Measurements from ENCODE around the gene PPP2R5D. TPM values are rescaled to one million over a fixed set of nuclear protein-coding genes. Genes with fewer than 3 reads are reported as not detected.

The PPP2R5D gene
- total RNA-seq, 1 experiment from 2014 or later = 52.7 TPM

GRCh38 chr6:42938428-42938796 lies 46.0 kb upstream of the PPP2R5D start:
- Mint-ChIP-seq H3K4me1 (peaks cover 13% of the 10 kb centered on the region), H3K27me3 (ENCODE audit: low read depth) (peaks cover 2% of the 10 kb centered on the region; the same call in 1 of the 2 replicates), H3K4me3 (no peak overlapping the region), H3K27ac (no peak overlapping the region), H3K36me3 (peaks cover 53% of the 10 kb centered on the region), H3K9me3 (no peaks in the 10 kb centered on the region)
- POLR2A ChIA-PET = interaction anchor here (2.2 kb wide), 1 partner anchor 9 kb away, joined by 9 read pairs; the partner anchor contains the start of gene CNPY3
- ATAC-seq = no peak
- DNase-seq (ENCODE audit: low spot score) = no peak
- CTCF ChIA-PET = no interaction called here
- TF ChIP-seq ARID4B (CRISPR knock-in tag; IDR thresholded peaks at IDR 0.05; ENCODE audit: borderline replicate concordance) (no peak), PRRX2 (CRISPR knock-in tag; IDR thresholded peaks at IDR 0.05) (no peak), AFF4 (CRISPR knock-in tag; IDR thresholded peaks at IDR 0.05; ENCODE audit: borderline replicate concordance) (no peak), FOXP4 (CRISPR knock-in tag; IDR thresholded peaks at IDR 0.05) (no peak), ZSCAN18 (CRISPR knock-in tag; IDR thresholded peaks at IDR 0.05) (no peak), FOXJ3 (CRISPR knock-in tag; IDR thresholded peaks at IDR 0.05; ENCODE audit: borderline replicate concordance) (no peak), E2F4 (CRISPR knock-in tag; IDR thresholded peaks at IDR 0.05; ENCODE audit: borderline replicate concordance, low read depth) (no peak), ZNF317 (CRISPR knock-in tag; IDR thresholded peaks at IDR 0.05; ENCODE audit: borderline replicate concordance, low read depth) (no peak), ZNF532 (CRISPR knock-in tag; IDR thresholded peaks at IDR 0.05; ENCODE audit: borderline replicate concordance) (no peak), AR (CRISPR knock-in tag; IDR thresholded peaks at IDR 0.05) (no peak), USF1 (CRISPR knock-in tag; IDR thresholded peaks at IDR 0.05) (no peak), ZBTB43 (CRISPR knock-in tag; IDR thresholded peaks at IDR 0.05) (no peak), MAX (CRISPR knock-in tag; IDR thresholded peaks at IDR 0.05) (no peak)

All from WTC11 (cell line).